Activated gamma-delta T cell (primary cell): ENCODE results near the gene C16orf74.

Source experiments
- DNase-seq: peaks from one replicate; lab custom pipeline; 2025; lab: John Stamatoyannopoulos, UW

The C16orf74 gene

DNA sequence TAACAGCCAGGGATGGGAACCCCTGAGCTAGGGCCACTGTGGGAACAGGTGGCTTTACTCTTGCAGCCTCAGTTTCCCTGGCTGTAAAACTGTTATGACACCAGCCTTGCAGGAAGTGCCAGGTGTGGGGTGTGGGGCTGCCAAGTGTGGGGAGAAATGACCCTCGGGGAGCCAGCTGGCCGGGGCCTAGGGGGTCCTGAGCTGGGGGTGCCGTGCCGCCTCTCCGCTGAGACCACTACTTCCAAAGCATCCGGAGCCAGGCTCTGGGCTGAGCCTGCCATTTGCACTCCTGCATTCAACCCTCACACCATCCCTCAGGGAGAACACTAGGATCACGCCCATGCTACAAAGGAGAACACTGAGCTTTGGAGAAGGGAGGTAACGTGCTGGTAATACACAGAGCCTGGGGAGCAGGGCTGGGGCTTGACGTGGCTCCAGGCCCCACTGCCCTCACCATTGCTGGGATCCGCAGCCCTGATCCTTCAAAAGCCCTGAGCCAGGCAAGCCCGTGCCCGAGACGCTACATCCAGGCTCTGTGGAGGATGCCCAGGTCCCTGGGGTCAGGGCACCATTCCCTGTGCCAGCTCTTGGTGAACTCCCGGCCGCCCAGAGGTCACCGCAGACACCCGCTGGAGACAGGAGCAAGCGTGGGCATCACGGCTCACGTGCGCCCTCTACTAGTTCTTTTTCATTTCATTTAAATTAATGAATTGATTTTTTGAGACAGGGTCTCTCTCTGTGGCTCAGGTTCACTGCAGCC, 33.3 kb downstream of the C16orf74 start:
- DNase-seq = no peak

DNA sequence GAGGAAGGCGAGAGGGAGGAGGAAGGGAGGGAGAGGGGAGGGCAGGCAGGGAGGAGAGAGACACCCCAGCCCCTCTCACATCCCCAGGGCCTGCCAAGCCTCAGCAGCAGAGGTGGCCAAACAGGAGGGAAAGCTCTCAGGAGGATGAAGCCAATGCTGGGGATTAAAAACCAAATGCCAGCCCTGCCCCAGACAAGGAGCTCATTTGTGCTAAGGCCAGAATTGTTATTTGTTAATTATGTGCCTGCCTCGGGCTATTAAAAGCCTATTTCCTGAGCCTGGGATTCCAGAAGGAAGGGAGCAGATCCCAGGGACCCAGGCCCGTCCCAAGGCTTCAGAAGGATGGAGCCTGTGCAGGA, 34.2 kb downstream of the C16orf74 start:
- no peak for DNase-seq

DNA sequence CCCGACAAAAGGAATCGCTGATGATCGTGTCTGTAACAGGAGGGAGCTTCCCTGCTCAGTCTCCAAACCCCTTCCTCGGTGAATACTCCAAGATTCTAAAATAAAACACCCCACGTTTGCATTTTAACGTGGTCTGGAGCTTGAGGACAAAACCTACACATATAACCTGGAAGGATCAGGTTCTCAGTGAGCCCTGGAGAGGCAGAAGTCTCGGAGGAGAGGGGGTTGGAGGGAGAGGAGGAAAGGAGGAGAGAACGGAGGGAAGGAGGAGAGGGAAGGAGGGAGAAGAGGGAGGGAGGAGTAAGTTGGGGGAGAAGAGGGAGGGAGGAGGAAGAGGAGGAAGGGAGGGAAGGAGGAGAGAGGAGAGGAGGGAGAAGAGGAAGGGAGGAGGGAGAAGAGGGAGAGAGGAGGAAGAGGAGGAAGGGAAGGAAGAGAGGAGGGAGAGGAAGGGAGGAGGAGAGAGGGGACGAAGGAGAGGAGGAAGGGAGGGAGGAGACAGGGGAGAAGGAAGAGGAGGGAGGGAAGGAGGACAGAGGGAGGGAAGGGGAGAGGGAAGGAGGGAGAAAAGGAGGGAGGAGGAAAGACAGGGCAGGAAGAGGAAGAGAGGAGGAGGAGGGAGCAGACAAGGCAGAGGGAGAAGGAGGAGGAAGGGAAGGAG, 34.7 kb downstream of the C16orf74 start:
- no peak for DNase-seq

DNA sequence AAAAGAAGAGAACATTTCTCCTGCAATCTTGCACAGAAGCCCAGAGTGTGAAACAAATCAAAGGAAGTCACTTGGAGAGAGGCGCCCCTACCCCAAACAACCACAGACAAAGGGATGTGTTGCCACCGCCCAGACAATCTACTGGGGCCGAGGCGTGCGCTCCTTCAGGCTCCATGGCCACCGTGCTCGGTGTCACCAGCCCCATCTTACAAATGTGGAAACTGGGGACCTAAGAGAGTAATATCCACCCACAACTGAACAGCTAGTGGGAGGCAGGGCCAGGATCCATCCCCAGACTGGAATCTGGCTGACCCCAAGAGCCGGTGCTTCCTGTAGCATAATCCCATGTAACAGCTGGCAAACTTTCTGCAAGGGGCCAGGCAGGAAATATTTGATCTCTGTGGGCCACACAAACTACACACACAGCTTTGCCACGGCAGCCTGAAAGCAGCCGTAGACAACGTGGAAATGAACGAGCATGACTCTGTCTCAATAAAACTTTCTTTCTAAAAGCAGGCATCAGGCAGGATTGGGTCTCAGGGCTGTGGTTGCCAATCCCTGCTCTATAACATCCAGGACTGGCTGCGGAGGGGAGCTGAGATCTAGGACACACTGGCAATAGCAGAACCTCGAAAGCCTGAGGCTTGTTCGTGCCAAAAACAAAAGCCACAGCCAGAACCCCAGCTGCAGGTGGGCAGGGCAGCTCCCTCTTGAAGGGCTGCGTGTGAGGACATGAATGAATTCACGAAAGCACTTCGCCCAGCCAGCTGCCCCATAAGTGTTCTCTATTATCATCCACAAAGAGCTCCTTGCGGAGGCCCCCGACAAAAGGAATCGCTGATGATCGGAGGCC, 35.5 kb downstream of the C16orf74 start:
- no peak for DNase-seq

DNA sequence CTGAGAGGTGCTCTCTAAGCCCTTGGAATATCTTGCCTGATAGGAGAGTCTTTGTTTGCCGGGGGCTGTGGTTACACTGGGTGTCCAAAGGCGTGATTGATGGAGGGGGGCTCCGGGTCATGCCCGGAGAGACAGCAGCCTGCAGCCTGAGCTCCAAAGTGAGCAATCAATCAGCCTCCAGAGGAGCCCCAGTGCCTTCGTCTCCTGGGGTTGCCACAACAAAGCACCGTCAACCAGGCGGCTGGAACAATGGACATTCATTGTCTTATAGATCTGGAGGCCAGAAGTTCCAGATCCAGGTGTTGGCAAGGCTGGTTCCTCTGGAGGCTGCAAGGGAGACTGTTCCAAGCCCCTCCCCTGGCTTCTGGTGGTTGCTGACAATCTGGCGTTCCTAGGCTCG, 38.1 kb downstream of the C16orf74 start:
- no peak for DNase-seq

DNA sequence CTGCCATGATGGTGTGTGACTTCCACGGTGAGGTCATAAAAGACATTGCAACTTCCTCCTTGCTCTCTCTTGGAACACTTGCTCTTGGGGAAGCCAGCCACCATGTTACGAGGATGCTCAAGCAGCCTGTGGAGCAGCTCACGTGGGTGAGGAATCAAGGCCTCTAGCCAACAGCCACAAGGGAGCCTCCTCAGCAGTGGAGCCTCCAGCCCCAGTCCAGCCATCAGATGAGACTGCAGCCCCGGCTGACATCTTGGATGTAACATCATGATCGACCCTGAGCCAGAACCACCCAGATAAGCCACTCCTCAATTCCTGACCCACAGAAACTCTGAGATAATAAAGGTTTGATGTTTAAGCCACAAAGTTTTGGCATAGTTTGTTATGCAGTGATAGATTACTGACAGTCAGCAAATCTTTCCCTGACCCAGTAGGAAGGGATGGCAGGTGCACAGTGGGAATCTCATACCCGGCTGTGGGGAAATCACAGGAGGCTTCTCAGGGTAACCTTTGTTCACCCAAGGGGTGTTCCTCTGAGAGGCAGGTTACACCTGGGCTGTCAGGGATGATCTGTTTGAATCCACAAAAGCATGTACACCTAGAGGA, 38.8 kb downstream of the C16orf74 start:
- no peak for DNase-seq

DNA sequence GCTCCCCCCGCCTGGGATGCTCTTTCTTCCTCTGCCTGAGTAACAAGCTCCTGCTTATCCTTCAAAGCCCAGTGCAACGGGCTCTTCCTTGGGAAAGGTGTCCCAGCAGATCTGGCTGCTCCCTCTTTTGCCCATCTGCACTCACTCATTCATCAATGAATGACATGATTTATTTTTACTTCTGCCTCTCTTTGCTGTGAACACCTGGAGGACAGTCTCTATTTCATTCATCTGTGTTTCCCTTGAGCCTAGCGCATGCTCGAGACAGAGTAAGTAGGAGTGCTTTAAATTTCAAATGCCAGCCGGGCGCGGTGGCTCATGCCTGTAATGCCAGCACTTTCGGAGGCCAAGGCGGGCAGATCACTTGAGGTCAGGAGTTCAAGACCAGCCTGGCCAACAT, 40.2 kb downstream of the C16orf74 start:
- DNase-seq = no peak

DNA sequence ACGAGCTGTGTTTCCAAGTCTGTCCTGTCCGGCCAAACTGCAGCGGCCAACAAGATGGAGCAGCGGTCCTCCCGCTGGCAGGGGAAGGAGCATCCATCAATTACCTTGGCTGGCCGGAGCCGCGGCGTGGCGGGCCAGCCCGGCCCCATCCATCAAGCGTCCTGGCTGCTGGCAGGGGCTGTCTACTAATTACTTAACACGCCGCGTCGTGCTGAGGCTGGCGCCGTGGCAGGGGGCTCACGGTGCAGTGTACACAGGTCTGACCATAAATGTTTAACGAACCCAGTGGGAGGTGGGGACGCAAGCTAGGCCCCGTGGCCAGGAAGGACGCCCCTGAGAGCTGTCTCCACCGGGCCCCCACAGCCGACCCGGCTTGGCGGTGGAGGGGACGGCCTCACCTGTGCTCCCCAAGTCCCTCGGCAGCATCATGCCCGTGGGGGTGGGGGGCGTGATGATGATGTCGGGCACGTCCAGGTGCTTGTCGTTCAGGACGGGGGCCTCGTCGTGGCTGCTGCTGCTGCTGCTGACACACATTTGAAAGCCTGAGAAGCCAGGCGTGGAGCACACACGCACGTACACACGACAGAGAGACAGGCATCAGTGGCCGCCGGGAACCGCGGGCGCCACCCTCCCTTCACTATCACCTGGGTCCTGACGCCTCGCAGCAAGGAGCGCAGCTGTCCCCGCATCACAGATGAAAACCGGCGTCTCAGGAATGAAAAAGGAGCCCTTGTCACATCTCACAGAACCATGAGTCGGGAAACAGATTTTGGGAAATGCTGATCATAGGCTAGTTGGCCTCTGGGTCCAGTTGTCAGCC, 40.9 kb downstream of the C16orf74 start:
- no peak for DNase-seq

DNA sequence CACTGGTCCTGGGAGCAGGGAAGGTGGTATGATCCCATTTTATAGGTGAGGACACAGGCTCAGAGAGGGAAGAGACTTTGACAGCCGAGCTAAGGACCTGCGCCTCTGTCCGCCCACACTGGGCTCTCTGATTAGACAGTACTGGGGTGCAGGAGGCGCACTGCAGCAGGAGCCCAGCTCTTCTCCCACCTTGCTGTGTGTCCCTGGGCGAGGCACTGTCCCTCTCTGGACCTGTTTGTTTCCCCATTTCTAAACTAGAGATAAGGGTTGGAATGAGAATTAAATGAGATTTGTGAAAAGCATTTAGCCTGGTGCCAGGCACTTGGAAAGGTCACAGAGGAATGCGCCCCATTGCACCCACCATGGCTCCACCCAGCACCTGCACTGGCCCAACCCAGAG, 42.6 kb downstream of the C16orf74 start:
- no peak for DNase-seq

DNA sequence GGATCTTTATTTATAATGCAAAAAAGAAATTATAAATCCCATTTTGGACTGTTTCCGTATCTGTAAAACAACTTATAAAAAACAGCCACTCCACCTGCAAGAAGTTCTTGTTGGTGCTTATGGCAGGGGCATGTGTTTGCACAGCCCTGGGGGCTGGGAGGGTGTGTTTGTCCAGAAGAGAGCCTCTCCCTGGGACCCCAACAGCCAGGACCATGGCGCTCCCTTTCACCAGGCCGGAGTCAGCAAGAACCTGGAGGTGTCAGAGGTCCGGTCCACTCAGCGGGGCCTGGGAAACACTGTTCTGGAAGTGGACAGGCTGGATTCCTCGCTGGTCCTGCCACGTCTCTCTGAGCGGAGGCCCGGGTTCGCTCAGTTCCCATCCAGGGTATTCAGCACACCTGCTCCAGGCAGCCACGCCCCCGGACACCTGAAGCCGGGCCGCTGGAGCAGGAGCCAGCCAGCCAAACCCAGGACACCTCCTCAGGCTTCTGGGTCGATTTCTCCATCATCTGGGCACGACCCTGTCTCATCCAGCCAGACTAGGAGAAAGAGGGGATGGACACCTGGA, 43.3 kb downstream of the C16orf74 start:
- no peak for DNase-seq

DNA sequence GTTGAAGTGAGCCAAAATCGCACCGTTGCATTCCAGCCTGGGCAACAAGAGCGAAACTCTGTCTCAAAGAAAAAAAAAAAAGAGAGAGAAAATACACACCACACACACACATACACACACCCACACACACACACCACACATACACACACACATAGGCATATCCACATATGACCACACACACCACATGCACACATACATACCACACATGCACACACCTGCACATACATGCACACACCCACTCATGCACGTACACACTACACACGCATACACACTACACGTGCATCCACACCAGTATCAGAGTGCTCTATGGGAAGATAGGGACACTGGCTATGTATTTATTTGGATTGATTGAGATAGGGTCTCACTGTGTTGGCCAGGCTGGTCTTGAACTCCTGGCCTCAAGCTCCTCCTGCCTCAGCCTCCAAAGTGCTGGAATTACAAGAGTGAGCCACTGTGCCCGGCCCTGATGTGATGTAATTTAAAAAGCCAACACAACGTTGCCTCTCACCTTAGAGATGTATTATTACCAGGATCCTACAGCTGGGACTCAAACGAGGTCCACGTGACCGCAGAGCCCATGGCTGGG, 44.4 kb downstream of the C16orf74 start:
- DNase-seq = no peak

DNA sequence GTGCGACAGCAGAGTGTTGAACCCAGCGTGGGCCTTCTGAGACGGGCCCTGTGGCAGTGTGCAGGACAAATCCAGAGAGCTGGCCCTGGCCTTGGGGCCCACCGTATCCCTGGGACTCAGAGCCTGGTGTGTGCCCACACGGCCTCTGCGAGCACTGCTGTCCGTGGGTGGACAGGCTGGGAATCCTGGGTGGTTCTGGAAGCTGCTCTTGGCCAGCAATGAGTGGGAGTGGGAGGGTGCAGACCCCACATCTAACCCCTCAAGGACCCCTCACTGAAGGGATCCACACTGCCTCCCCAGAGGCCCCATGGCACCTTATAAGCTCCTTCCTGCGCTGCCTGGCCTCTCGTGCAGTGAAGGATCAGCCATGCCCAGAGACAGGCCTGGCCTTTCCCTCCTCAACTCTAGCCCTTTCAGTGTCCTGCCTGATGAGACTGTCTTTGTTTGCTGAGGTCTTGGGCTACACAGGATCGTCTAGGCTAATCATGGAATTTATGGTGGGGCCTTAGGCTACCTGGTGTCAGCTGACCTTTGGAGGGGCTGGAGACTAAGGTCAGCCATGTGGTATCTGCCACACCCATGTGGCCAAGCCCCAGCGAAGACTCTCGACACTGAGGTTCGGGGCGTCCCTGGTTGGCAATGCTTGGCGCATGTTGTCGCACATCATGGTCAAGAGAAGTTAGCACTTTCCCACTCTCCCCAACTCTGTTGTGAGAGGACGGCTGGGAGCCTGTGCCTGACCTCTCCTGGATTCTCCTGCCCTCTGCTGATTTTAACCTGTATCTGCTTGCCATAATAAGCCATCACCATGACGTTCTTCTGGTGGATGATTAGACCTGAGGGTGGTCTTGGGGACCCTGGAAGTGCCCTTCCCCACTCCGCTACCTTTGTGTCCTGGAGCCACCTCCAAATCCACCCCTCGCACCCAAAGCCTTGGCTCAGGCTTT, 45.7 kb downstream of the C16orf74 start:
- DNase-seq = no peak

DNA sequence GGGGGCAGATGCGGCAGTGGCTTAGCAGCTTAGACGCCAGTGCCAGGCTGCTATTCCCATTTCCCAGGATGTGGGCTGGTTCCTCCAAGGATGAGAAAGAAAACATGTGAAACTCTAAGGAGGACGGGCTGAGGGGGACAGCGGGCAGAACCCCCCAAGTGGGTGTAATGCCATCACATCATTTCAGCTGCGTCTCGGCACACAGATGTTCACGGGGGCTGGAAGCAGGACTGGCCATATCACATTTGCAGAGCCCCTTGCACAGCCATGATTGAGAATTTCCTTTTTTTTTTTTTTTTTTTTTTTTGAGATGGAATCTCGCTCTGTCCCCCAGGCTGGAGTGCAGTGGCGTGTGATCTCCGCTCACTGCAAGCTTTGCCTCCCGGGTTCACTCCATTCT, 46.9 kb downstream of the C16orf74 start:
- DNase-seq = no peak

DNA sequence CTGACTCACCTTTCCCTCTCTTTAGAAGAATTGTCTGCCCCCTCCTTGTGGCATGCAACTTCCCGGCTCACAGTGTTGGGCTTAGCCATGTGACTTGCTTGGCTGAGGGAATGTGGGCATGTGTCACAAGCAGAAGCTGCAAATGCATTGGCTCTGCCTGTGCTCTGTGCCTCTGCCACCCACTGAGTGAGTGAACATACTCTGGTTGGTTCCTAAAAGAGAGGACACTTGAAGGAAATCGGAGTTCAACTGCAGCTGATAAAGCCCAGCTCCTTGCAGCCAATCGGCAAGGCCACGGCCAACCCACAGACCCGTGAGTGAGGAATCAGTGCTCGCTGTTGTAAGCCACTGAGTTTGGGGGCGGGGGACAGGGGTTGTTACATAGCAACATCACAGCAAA, 51.3 kb downstream of the C16orf74 start:
- DNase-seq = no peak

DNA sequence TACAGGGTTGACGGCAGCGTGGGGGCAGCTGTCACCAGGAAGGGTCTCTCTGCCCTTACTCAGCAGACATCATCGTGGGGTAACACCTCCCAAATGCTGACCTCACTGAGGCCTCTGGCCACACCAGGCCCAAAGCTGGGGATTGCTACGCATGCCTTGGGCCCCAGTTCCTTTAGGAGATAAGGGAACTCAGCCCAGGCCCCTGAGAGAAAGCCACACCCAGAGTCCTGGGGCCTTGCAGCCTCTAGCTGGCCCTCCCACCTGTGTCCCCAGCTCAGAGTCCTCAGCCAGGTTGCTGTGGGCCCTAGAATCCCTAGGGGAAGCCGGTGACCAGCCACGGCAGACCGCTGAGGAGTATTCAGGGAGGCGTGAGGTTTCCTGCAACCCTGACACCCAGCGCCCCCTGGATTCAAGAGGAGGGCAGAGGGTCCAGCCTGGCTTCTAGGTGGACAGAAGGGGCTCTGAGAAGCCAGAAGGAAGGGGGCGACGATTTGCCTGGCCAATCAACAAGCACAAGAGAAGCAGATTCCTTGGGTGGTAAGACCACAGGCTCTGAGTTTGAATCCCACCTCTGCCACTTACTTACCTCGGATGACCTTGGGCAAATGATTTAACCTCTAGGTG, 51.8 kb downstream of the C16orf74 start:
- no peak for DNase-seq

DNA sequence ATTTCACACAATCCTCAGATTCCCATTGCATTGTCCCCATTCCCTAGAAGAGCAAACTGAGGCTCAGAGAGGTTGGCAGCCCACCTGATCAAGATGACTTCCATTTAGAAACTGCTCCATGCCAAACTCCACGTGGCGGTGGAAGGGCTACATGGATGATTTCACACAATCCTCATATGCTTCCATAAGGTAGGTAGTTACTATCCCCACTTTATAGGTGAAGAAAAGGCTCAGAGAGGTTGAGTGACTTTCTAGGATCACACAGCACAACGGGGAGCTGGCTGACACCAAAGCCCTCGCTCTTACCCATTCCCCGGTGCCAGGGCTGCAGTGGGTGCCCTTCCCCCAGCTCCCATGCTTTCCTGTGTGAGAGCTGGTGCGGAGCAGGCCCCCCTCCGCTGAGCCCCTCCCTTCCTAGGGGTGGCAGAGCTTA, 52.4 kb downstream of the C16orf74 start:
- no peak for DNase-seq

DNA sequence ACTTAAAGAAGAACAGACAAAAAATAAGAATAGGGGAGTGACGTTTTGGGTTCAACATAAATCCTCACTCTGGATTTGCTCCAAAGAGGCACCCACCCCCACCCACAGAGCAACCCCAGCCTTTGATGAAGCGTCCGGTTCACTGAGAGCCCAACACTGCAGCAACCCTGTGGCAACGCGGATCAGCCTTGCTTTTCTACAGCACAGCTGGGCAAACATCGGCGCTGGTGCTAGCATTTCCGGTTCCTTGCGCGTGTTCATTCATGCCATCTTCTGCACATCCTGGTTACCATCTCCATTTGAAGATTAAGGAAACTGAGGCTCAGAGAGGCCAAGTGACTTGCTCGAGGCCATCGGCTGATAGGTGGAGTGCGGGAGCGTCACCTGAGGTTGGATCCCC, 53.5 kb downstream of the C16orf74 start:
- DNase-seq = no peak

DNA sequence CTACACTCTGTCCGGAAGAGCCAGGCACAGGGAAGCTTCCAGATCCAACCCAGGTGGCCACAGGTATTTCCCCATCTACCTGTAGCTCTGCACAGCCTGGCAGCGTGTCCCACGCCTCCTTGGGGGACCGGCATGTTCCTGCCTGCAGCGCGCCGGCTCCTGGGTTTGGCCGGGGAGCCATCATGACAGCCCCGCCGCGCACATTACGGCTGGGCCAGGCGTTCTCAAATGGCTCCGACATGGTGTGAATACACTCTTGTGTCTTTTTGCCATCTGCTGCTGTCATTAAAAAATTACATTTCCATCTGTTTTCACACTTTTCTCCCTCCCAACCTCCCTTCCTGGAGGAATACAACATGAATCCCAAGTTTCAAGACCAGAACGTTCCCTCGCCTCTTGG, 54.1 kb downstream of the C16orf74 start:
- DNase-seq = no peak
